A673 (cell line): ENCODE results near the gene ESRRA. TPM values are rescaled to one million over a fixed set of nuclear protein-coding genes. Genes with fewer than 3 reads are reported as not detected.

Experiments
- BruUV-seq: library from RNA; stranded (reverse); fragments of 400-500 nt; replicated peaks from 2 replicates; lab custom pipeline; 2021; lab: Mats Ljungman, UMichigan
- CTCF ChIA-PET: fragments of 300-600 bp; sonication (Branson Sonifier 250); formaldehyde crosslinking; loops from one replicate; lab custom pipeline; 2022; ENCODE audit warnings: antibody characterized with exemption; lab: Charles Lee
- POLR2A ChIA-PET: fragments of 300-600 bp; sonication (Branson Sonifier 250); formaldehyde crosslinking; loops from one replicate; lab custom pipeline; 2022; ENCODE audit warnings: antibody characterized with exemption; ENCODE audit not compliant: low non-redundant PET; lab: Charles Lee
- DNase-seq: peaks from one replicate; pipeline ENCODE4 v3.0.0-alpha.2; 2015; ENCODE audit warnings: low spot score
- H3K27ac ChIP-seq: fragments of 200-600 bp; sonication (generic); 2 replicates; pipeline ENCODE4 v1.5.1; 2016; ENCODE audit warnings: mixed run types, low read depth, mild to moderate bottlenecking, mixed read lengths, antibody characterized with exemption, low read length; ENCODE audit not compliant: poor library complexity, severe bottlenecking
- H3K27me3 ChIP-seq: fragments of 200-600 bp; sonication (generic); replicated peaks from 2 replicates; pipeline ENCODE4 v1.6.1; 2017; ENCODE audit warnings: mixed run types, low read depth, mild to moderate bottlenecking, mixed read lengths, antibody characterized with exemption, low read length; ENCODE audit not compliant: insufficient read depth, poor library complexity
- H3K36me3 ChIP-seq: fragments of 200-600 bp; sonication (generic); 2 replicates; pipeline ENCODE4 v1.6.1; 2016; ENCODE audit warnings: mixed run types, mild to moderate bottlenecking, mixed read lengths, antibody characterized with exemption, low read length; ENCODE audit not compliant: insufficient read depth, poor library complexity, severe bottlenecking
- H3K4me1 ChIP-seq: fragments of 200-600 bp; sonication (generic); 2 replicates; pipeline ENCODE4 v1.6.1; 2017; ENCODE audit warnings: mixed run types, mild to moderate bottlenecking, mixed read lengths, antibody characterized with exemption, low read length; ENCODE audit not compliant: insufficient read depth, poor library complexity, severe bottlenecking
- H3K4me3 ChIP-seq: fragments of 200-600 bp; sonication (generic); 2 replicates; pipeline ENCODE4 v1.5.1; 2016; ENCODE audit warnings: low read depth, mixed run types, mild to moderate bottlenecking, mixed read lengths, low read length; ENCODE audit not compliant: poor library complexity, severe bottlenecking
- H3K9me3 ChIP-seq: fragments of 200-600 bp; sonication (generic); 2 replicates; pipeline ENCODE4 v1.6.1; 2016; ENCODE audit warnings: mixed run types, low read depth, mild to moderate bottlenecking, mixed read lengths, antibody characterized with exemption, low read length; ENCODE audit not compliant: poor library complexity, severe bottlenecking
- CTCF ChIP-seq: fragments of 300-800, 200-600 bp; sonication (generic); conservative IDR thresholded peaks from 2 replicates; pipeline ENCODE4 v1.5.1; 2017; ENCODE audit warnings: low read depth, mild to moderate bottlenecking, antibody characterized with exemption, low read length, moderate library complexity, mixed read lengths
- EZH2 ChIP-seq: fragments of 200-600 bp; sonication (generic); IDR thresholded peaks from 2 replicates; pipeline ENCODE4 v1.6.1; 2017; ENCODE audit warnings: borderline replicate concordance, low read depth, mild to moderate bottlenecking, mixed read lengths, antibody characterized with exemption, low read length; ENCODE audit not compliant: poor library complexity, severe bottlenecking
- intact Hi-C: fragments of 100-400 bp; cut with micrococcal nuclease; formaldehyde crosslinking; loops from one replicate; pipeline ENCODE4 v1.10.0; 2022; ENCODE audit not compliant: unreplicated experiment
- total RNA-seq: library from RNA; stranded (reverse); gene quantifications from 2 replicates; pipeline ENCODE4 v1.2.3, GENCODE V29; 2021

Gene ESRRA
- total RNA-seq, 1 experiment from 2014 or later: 63.8 TPM

GRCh38 chr11:64281957-64282770, 23.2 kb upstream of the ESRRA start:
- Histone ChIP-seq H3K27ac (no peak overlapping the region), H3K9me3 (no peaks in the 10 kb centered on the region), H3K36me3 (peaks cover 16% of the 10 kb centered on the region), H3K4me3 (no peak overlapping the region), H3K4me1 (peaks cover 13% of the 10 kb centered on the region), H3K27me3 (no peaks in the 10 kb centered on the region)
- CTCF ChIA-PET: interaction anchor here (1.2 kb wide), 1 partner anchor 19 kb away, joined by 3 read pairs; no protein-coding TSS in a partner anchor
- intact Hi-C loops: no loop called here
- no TSS peak for BruUV-seq
- DNase-seq: no peak
- TF ChIP-seq EZH2: no peak
- TF ChIP-seq CTCF: no peak
- POLR2A ChIA-PET: no interaction called here

DNA sequence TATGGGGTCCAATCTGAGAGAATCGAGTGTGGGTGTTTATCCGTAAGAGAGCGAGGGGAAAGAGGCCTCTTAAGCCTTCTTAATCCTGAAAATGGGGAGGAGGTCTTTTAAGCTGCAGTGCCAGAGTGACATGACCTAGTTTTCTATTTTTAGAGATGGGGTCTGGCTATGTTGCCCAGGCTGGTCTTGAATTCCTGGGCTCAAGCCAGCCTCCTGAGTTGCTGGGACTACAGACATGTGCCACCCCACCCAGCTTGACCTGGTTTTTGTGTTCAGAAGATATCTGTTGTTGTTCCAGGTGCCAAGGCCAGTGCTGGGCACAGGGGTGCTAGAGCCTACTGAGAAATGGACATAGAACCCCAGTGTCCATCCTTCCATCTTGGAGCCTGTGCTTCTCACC, 22.2 kb upstream of the ESRRA start:
- Histone ChIP-seq H3K27me3 (no peaks in the 10 kb centered on the region), H3K4me3 (no peak overlapping the region), H3K36me3 (peaks cover 12% of the 10 kb centered on the region), H3K4me1 (peaks cover 13% of the 10 kb centered on the region), H3K9me3 (no peaks in the 10 kb centered on the region), H3K27ac (no peak overlapping the region)
- TF ChIP-seq EZH2 (no peak), CTCF (no peak)
- intact Hi-C loops: no loop called here
- CTCF ChIA-PET: interaction anchor here (1.2 kb wide), 1 partner anchor 18 kb away, joined by 3 read pairs; no protein-coding TSS in a partner anchor
- BruUV-seq: no TSS peak
- DNase-seq: no peak
- POLR2A ChIA-PET: no interaction called here

DNA sequence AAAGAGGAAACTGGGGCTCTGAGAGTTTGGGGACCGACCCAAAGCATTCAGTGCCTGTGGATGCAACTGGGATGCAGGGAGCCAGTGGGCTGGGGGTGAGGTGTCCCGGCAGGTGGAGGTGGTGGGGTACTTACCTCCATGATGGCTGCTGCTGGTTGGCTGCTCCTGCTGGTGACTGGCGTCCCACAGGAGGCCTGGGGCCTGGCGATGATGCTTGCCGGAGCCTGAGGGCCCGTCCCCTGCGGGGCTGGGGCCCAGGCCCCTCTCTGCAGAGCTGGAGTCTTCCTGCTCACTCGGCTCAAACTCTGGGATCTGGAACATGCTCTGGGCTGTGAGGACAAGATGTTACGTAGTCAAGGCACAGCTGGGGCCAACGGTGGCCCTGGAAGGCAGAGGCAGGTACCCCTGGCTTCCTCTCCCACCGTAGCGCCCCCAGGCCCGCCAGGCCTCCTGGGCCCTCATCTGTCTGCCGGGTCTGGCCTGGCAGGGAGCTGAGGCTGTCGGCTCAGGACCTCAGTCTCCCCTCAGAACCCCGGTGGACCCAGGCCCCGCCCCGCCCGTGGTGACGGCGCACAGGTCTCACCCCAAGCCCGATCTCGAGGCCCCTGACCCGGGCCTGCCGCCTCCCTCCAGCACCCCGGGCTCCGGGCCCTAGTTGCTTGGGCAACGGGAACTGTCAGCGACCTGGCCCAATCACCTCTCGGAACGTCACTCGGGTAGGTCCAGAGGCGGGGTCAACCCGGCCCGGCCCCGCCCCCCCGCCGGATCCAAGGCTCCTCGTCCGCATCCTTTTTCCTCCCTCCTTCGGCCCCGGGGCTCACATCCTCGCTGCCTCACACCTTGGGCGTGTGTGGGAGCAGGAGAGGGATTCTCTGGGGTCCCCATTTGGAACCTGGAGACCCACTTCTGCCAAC, 21.0 kb upstream of the ESRRA start, which contains the start of gene BAD:
Gene BAD (minus strand): TSS at position 618 of the 914 bp plus-strand sequence. CDS start 297 bp downstream, at position 321.
- CTCF ChIA-PET: interaction anchor here (1.1 to 1.6 kb wide), 2 partner anchors 13 to 16 kb away, joined by 3 to 7 read pairs; no protein-coding TSS in a partner anchor
- peak; percentile 97 for DNase-seq
- Histone ChIP-seq H3K36me3 (peaks cover 6% of the 10 kb centered on the region), H3K27me3 (no peaks in the 10 kb centered on the region), H3K4me1 (peaks cover 13% of the 10 kb centered on the region), H3K27ac (peak within 1 kb of the TSS; percentile 73), H3K4me3 (peak within 1 kb of the TSS; percentile 87), H3K9me3 (no peaks in the 10 kb centered on the region)
- BruUV-seq: TSS peak; percentile 56
- POLR2A ChIA-PET: no interaction called here
- intact Hi-C loops: loop anchor here (2.0 kb wide), 1 partner anchor 14 kb away; no protein-coding TSS in a partner anchor
- TF ChIP-seq CTCF (no peak), EZH2 (no peak)
